ENCODE data around the gene TBC1D32. TPM values are rescaled to one million over a fixed set of nuclear protein-coding genes. Genes with fewer than 3 reads are reported as not detected.

The TBC1D32 gene
- total RNA-seq, 2 experiments from 2014 or later: 9.4 to 9.8 TPM

DNA sequence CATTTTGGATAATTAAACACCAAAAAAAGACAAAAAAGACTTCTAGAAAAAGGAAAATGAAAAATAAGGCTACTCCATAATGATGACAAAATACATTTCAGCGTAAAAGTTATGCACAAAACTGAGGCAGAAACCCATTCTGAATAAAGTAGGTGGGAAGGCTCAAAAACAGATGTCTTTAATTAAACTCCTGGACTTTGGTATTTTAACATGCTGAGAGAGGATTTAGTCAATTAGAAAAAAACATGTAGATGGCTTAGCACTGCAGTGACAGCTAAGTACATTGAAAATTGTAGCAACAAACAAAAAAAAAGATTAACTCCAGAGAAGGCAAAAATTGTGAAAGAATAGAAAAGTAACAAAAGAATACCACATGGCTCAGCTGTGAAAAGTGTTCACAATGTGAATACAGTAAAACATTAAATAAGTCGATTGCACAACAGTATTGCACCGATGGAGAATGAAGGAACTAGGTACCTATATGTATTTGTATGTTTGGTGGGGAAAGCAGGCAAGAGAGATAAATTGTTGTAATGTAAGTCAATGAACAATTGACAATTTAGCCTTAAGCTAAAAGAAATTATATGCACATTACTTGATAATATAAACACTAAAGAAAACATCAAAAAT, 59.5 kb downstream of the TBC1D32 start:
- H3K27ac Mint-ChIP-seq: no peak overlapping the region
- ATAC-seq (ENCODE audit: poor library complexity) (no peak), DNase-seq (no peak)
- H3K27me3 Mint-ChIP-seq: no peaks in the 10 kb centered on the region
- no peak overlapping the region for H3K27ac ChIP-seq (ENCODE audit: low read depth in 1 of 2, low read length in 2 of 2)
- H3K36me3 ChIP-seq (ENCODE audit: insufficient read depth, low read length): no peaks in the 10 kb centered on the region
- peaks cover 66% of the 10 kb centered on the region for H3K36me3 Mint-ChIP-seq (ENCODE audit: low read depth)
- POLR2A ChIA-PET: no interaction called here
- CTCF ChIA-PET: no interaction called here
- no peaks in the 10 kb centered on the region for H3K4me1 ChIP-seq (ENCODE audit: insufficient read depth, low read length)
- intact Hi-C loops (cut with DNase I, micrococcal nuclease): no loop called here
- no peaks in the 10 kb centered on the region for H3K27me3 ChIP-seq (ENCODE audit: control insufficient read depth in 1 of 2, insufficient read depth in 2 of 2, low read length in 2 of 2)
- no peak overlapping the region for H3K4me3 Mint-ChIP-seq
- H3K9me3 ChIP-seq (ENCODE audit: control insufficient read depth in 1 of 2, insufficient read depth in 1 of 2, low read length in 2 of 2): peaks cover 0 to 4% of the 10 kb centered on the region in 2 experiments
- TF ChIP-seq, protein P1, sequence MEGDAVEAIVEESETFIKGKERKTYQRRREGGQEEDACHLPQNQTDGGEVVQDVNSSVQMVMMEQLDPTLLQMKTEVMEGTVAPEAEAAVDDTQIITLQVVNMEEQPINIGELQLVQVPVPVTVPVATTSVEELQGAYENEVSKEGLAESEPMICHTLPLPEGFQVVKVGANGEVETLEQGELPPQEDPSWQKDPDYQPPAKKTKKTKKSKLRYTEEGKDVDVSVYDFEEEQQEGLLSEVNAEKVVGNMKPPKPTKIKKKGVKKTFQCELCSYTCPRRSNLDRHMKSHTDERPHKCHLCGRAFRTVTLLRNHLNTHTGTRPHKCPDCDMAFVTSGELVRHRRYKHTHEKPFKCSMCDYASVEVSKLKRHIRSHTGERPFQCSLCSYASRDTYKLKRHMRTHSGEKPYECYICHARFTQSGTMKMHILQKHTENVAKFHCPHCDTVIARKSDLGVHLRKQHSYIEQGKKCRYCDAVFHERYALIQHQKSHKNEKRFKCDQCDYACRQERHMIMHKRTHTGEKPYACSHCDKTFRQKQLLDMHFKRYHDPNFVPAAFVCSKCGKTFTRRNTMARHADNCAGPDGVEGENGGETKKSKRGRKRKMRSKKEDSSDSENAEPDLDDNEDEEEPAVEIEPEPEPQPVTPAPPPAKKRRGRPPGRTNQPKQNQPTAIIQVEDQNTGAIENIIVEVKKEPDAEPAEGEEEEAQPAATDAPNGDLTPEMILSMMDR (IDR thresholded peaks at IDR 0.05): no peak
- H3K4me1 Mint-ChIP-seq (ENCODE audit: low read depth): no peaks in the 10 kb centered on the region
- H3K9me3 Mint-ChIP-seq: peaks cover 5% of the 10 kb centered on the region
- no peak overlapping the region for H3K4me3 ChIP-seq (ENCODE audit: low read length)

DNA sequence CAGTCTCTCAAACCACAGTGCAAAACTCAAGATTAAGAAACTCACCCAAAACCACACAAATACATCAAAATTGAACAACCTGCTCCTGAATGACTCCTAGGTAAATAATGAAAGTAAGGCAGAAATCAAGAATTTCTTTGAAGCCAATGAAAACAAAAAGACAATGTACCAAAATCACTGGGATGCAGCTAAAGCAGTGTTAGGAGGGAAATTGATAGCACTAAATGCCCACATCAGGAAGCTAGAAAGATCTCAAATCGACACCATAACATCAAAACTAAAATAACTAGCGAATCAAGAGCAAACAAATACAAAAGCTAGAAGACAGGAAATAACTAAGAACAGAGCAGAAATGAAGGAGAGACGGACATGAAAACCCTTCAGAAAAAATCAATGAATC, 70.5 kb downstream of the TBC1D32 start:
- H3K27me3 ChIP-seq (ENCODE audit: control insufficient read depth in 1 of 2, insufficient read depth in 2 of 2, low read length in 2 of 2): no peaks in the 10 kb centered on the region
- POLR2A ChIA-PET: no interaction called here
- DNase-seq: no peak
- peaks cover 16% of the 10 kb centered on the region for H3K36me3 ChIP-seq (ENCODE audit: insufficient read depth, low read length)
- no peak overlapping the region for H3K4me3 ChIP-seq (ENCODE audit: low read length)
- Mint-ChIP-seq H3K4me3 (no peak overlapping the region), H3K9me3 (peaks cover 21% of the 10 kb centered on the region), H3K27ac (no peak overlapping the region), H3K4me1 (ENCODE audit: low read depth) (no peaks in the 10 kb centered on the region), H3K36me3 (ENCODE audit: low read depth) (peaks cover 91% of the 10 kb centered on the region), H3K27me3 (no peaks in the 10 kb centered on the region)
- H3K4me1 ChIP-seq (ENCODE audit: insufficient read depth, low read length): no peaks in the 10 kb centered on the region
- intact Hi-C loops (cut with DNase I, micrococcal nuclease): no loop called here
- H3K9me3 ChIP-seq (ENCODE audit: control insufficient read depth in 1 of 2, insufficient read depth in 1 of 2, low read length in 2 of 2): peaks cover 14 to 21% of the 10 kb centered on the region in 2 experiments
- TF ChIP-seq, protein P1 (IDR thresholded peaks at IDR 0.05): no peak
- CTCF ChIA-PET: no interaction called here
- ATAC-seq (ENCODE audit: poor library complexity): no peak
- no peak overlapping the region for H3K27ac ChIP-seq (ENCODE audit: low read depth in 1 of 2, low read length in 2 of 2)

- ATAC-seq (ENCODE audit: poor library complexity): no peak
- peaks cover 12% of the 10 kb centered on the region for H3K36me3 ChIP-seq (ENCODE audit: insufficient read depth, low read length)
These were observed 73.6 kb downstream of the TBC1D32 start for GRCh38 chr6:121260651-121261102.

More at GRCh38 chr6:121260651-121261102, 73.6 kb downstream of the TBC1D32 start:
- Histone ChIP-seq H3K9me3 (ENCODE audit: control insufficient read depth in 1 of 2, insufficient read depth in 1 of 2, low read length in 2 of 2) (peaks cover 9 to 14% of the 10 kb centered on the region in 2 experiments), H3K4me3 (ENCODE audit: low read length) (no peak overlapping the region), H3K27ac (ENCODE audit: low read depth in 1 of 2, low read length in 2 of 2) (no peak overlapping the region), H3K27me3 (ENCODE audit: control insufficient read depth in 1 of 2, insufficient read depth in 2 of 2, low read length in 2 of 2) (no peaks in the 10 kb centered on the region), H3K4me1 (ENCODE audit: insufficient read depth, low read length) (no peaks in the 10 kb centered on the region)
- ChIA-PET CTCF (no interaction called here), POLR2A (interaction anchor here (0.6 kb wide), 1 partner anchor 1271 kb away, joined by 3 read pairs; no protein-coding TSS in a partner anchor)
- intact Hi-C loops (cut with DNase I, micrococcal nuclease): no loop called here
- Mint-ChIP-seq H3K9me3 (peaks cover 16% of the 10 kb centered on the region), H3K4me1 (ENCODE audit: low read depth) (no peaks in the 10 kb centered on the region), H3K27ac (no peak overlapping the region), H3K27me3 (no peaks in the 10 kb centered on the region), H3K4me3 (no peak overlapping the region), H3K36me3 (ENCODE audit: low read depth) (peaks cover 90% of the 10 kb centered on the region)
- TF ChIP-seq, protein P1 (IDR thresholded peaks at IDR 0.05): no peak
- no peak for DNase-seq

Data from CD4-positive, alpha-beta T cell (primary cell).